H1 (cell line): ENCODE measurements around the gene UPK2. TPM values are rescaled to one million over a fixed set of nuclear protein-coding genes. Genes with fewer than 3 reads are reported as not detected.
"Not testable (repeated sequence)": the region's sequence is repeated elsewhere in the genome, so short reads cannot be mapped to it uniquely, and the experiment has no call there.

Source experiments
- CTCF ChIA-PET: fragments of 300-600 bp; sonication (Branson Sonifier 250); formaldehyde crosslinking; loops from one replicate; lab custom pipeline; 2021; ENCODE audit not compliant: partially characterized antibody; lab: Charles Lee
- POLR2A ChIA-PET: fragments of 300-600 bp; sonication (Branson Sonifier 250); formaldehyde crosslinking; loops from one replicate; lab custom pipeline; 2021; ENCODE audit warnings: inconsistent platforms; ENCODE audit not compliant: partially characterized antibody; lab: Charles Lee
- DNase-seq, 2 experiments: peaks; one replicate each; pipeline versions ENCODE4 v3.0.0 to v3.0.0-alpha.2; 2010 to 2022; ENCODE audit warnings: low spot score in 2 of 2, low read depth in 1 of 2, mixed read lengths in 1 of 2
- FAIRE-seq: peaks from 2 replicates; lab custom pipeline; 2011; peaks lifted over from hg19 to GRCh38; lab: Jason Lieb, UNC
- H2AFZ ChIP-seq: 2 replicates; pipeline ENCODE4 v1.8.1; 2012; ENCODE audit warnings: low read length, inconsistent platforms
- H2AK5ac ChIP-seq: 2 replicates; pipeline ENCODE4 v1.6.1; 2013; ENCODE audit warnings: low read depth, low read length
- H2BK120ac ChIP-seq: replicated peaks from 2 replicates; pipeline ENCODE3; 2013; ENCODE audit warnings: low read depth, low read length, inconsistent platforms
- H2BK12ac ChIP-seq: 2 replicates; pipeline ENCODE4 v1.6.1; 2013; ENCODE audit warnings: low read depth, low read length
- H2BK15ac ChIP-seq: 2 replicates; pipeline ENCODE4 v1.6.1; 2013; ENCODE audit warnings: low read length
- H2BK20ac ChIP-seq: 2 replicates; pipeline ENCODE4 v1.6.1; 2013; ENCODE audit warnings: low read length
- H2BK5ac ChIP-seq: 2 replicates; pipeline ENCODE4 v1.6.1; 2013; ENCODE audit warnings: low read depth, low read length
- H3K14ac ChIP-seq: 2 replicates; pipeline ENCODE4 v1.6.1; 2013; ENCODE audit warnings: inconsistent platforms; ENCODE audit not compliant: insufficient read length
- H3K18ac ChIP-seq: 2 replicates; pipeline ENCODE4 v1.6.1; 2013; ENCODE audit warnings: low read length; ENCODE audit errors: extremely low read depth
- H3K23ac ChIP-seq: 2 replicates; pipeline ENCODE4 v1.6.1; 2013; ENCODE audit warnings: inconsistent platforms; ENCODE audit not compliant: insufficient read length
- H3K23me2 ChIP-seq: 2 replicates; pipeline ENCODE4 v1.6.1; 2013; ENCODE audit warnings: low read depth, low read length
- H3K27ac ChIP-seq: 2 replicates; pipeline ENCODE4 v1.6.1; 2011; ENCODE audit warnings: low read depth, low read length, inconsistent platforms
- H3K27me3 ChIP-seq, 4 experiments: replicated peaks in 1 of 4; 1 replicate in 1 of 4; 2 replicates in 3 of 4; pipeline versions ENCODE4 v1.6.1 to v1.8.1; 2011 to 2013; ENCODE audit warnings: low read length in 3 of 4, mild to moderate bottlenecking in 3 of 4, inconsistent platforms in 2 of 4, mixed read lengths in 2 of 4, moderate library complexity in 1 of 4; ENCODE audit not compliant: control insufficient read depth in 3 of 4, insufficient read depth in 3 of 4; ENCODE audit errors: extremely low read depth in 1 of 4
- H3K36me3 ChIP-seq, 4 experiments: 2 replicates each; pipeline versions ENCODE4 v1.6.1 to v1.8.1; 2011 to 2013; ENCODE audit warnings: mild to moderate bottlenecking in 4 of 4, low read length in 3 of 4, moderate library complexity in 2 of 4, control low read depth in 1 of 4, inconsistent platforms in 1 of 4; ENCODE audit not compliant: insufficient read depth in 4 of 4, control insufficient read depth in 2 of 4
- H3K4ac ChIP-seq: replicated peaks from 2 replicates; pipeline ENCODE3; 2013; ENCODE audit warnings: low read length, low read depth, mixed read lengths, inconsistent platforms; ENCODE audit not compliant: insufficient read length
- H3K4me1 ChIP-seq, 4 experiments: replicated peaks in 1 of 4; 1 replicate in 1 of 4; 2 replicates in 3 of 4; pipeline versions ENCODE4 v1.6.1 to v1.8.1; 2011 to 2013; ENCODE audit warnings: low read length in 3 of 4, inconsistent platforms in 2 of 4, mixed read lengths in 1 of 4; ENCODE audit not compliant: insufficient read depth in 4 of 4, control insufficient read depth in 3 of 4
- H3K4me2 ChIP-seq, 2 experiments: 2 replicates each; pipeline versions ENCODE4 v1.6.1 to v1.8.1; 2011 to 2013; ENCODE audit warnings: low read depth in 2 of 2, low read length in 2 of 2, control low read depth in 1 of 2, inconsistent platforms in 1 of 2, mild to moderate bottlenecking in 1 of 2; ENCODE audit not compliant: insufficient read depth in 1 of 2
- H3K4me3 ChIP-seq, 4 experiments: fragments of 200-600, 300-600 bp in 1 of 4; sonication (generic), shearing (Covaris generic), sonication (Bioruptor Twin) in 1 of 4; 2 replicates each; pipeline versions ENCODE4 v1.5.1 to v1.8.1; 2011 to 2016; ENCODE audit warnings: low read length in 4 of 4, low read depth in 3 of 4, control low read depth in 2 of 4, inconsistent platforms in 2 of 4, mild to moderate bottlenecking in 2 of 4, mixed read lengths in 1 of 4, moderate library complexity in 1 of 4; ENCODE audit not compliant: insufficient read depth in 2 of 4; ENCODE audit errors: extremely low read depth in 1 of 4
- H3K56ac ChIP-seq: replicated peaks from 2 replicates; pipeline ENCODE3; 2013; ENCODE audit warnings: low read depth, mild to moderate bottlenecking, mixed read lengths, low read length, inconsistent platforms; ENCODE audit not compliant: insufficient read length
- H3K79me1 ChIP-seq: 2 replicates; pipeline ENCODE4 v1.6.1; 2013; ENCODE audit warnings: low read depth, low read length, control low read depth
- H3K79me2 ChIP-seq, 2 experiments: 2 replicates each; pipeline versions ENCODE4 v1.6.1 to v1.8.1; 2012 to 2013; ENCODE audit warnings: low read length in 2 of 2, mild to moderate bottlenecking in 2 of 2, inconsistent platforms in 1 of 2; ENCODE audit not compliant: insufficient read depth in 2 of 2, control insufficient read depth in 1 of 2
- H3K9ac ChIP-seq, 4 experiments: replicated peaks in 1 of 4; 1 replicate in 1 of 4; 2 replicates in 3 of 4; pipeline versions ENCODE4 v1.6.1 to v1.8.1; 2011 to 2013; ENCODE audit warnings: low read depth in 3 of 4, low read length in 3 of 4, control low read depth in 2 of 4, mild to moderate bottlenecking in 2 of 4, moderate library complexity in 2 of 4, inconsistent platforms in 1 of 4; ENCODE audit errors: extremely low read depth in 1 of 4
- H3K9me3 ChIP-seq, 2 experiments: 2 replicates each; pipeline versions ENCODE4 v1.6.1 to v1.8.1; 2012 to 2013; ENCODE audit warnings: mild to moderate bottlenecking in 2 of 2, moderate library complexity in 2 of 2, control low read depth in 1 of 2, inconsistent platforms in 1 of 2, low read depth in 1 of 2, low read length in 1 of 2, mixed read lengths in 1 of 2; ENCODE audit not compliant: insufficient read depth in 2 of 2
- H4K20me1 ChIP-seq, 2 experiments: replicated peaks in 1 of 2; 2 replicates each; pipeline versions ENCODE3 to v1.8.1; 2011 to 2013; ENCODE audit warnings: inconsistent platforms in 2 of 2, low read length in 2 of 2, mild to moderate bottlenecking in 1 of 2; ENCODE audit not compliant: insufficient read depth in 2 of 2, control insufficient read depth in 1 of 2
- H4K5ac ChIP-seq: 2 replicates; pipeline ENCODE4 v1.6.1; 2013; ENCODE audit warnings: low read length, low read depth, mixed read lengths, inconsistent platforms; ENCODE audit not compliant: insufficient read length
- H4K8ac ChIP-seq: 2 replicates; pipeline ENCODE4 v1.8.0; 2013; ENCODE audit warnings: mild to moderate bottlenecking, moderate library complexity, low read length, inconsistent platforms; ENCODE audit not compliant: insufficient read depth; ENCODE audit errors: extremely low read depth
- H4K91ac ChIP-seq: replicated peaks from 2 replicates; pipeline ENCODE3; 2013; ENCODE audit warnings: low read length, mixed read lengths, inconsistent platforms; ENCODE audit not compliant: insufficient read length
- WGBS, 2 experiments: shearing (Covaris generic) in 1 of 2; methylation state at CpG; one replicate each; pipeline versions ENCODE4 v1.1.6 to v1.1.7; 2013 to 2015; ENCODE audit warnings: low lambda C conversion rate in 2 of 2, mixed read lengths in 2 of 2, inconsistent platforms in 1 of 2, low coverage in 1 of 2, missing lambda C conversion rate in 1 of 2; ENCODE audit not compliant: insufficient replicate concordance in 2 of 2, insufficient coverage in 1 of 2, insufficient read length in 1 of 2; ENCODE audit errors: extremely low coverage in 1 of 2, missing lambda C conversion rate in 1 of 2; 5-methylcytosine and 5-hydroxymethylcytosine counted together
- polyA plus RNA-seq, 7 experiments: library from polyadenylated mRNA; depleted of rRNA in 3 of 7; stranded (reverse) in 5 of 7; unstranded in 2 of 7; fragments of >200 nt in 5 of 7; fragments of 200-250 nt in 2 of 7; gene quantifications; 1 replicate in 5 of 7; 2 replicates in 1 of 7; 4 replicates in 1 of 7; pipeline versions ENCODE4 v1.2.1 to v1.2.3, GENCODE V29; 2011 to 2013; ENCODE audit warnings: missing spikeins in 2 of 7, mixed read lengths in 2 of 7
- total RNA-seq: library from RNA; stranded (reverse); fragmentation: NEBNext Ultra II Directional; extraction: Animal tissue kit (Norgen Biotek cat#: 25700); gene quantifications from 2 replicates; pipeline ENCODE4 v1.2.1, GENCODE V29; 2021

Gene UPK2
- total and polyA plus RNA-seq, 2 of the 8 experiments (the other 6 are each of a cell fraction or from before 2014, with no cell fraction given), result 0.76 TPM; not detected in 1

GRCh38 chr11:118991486-118992038 is 35.5 kb downstream of the UPK2 start:
- H3K56ac ChIP-seq, H2AFZ ChIP-seq, H3K18ac ChIP-seq, H3K9me3 ChIP-seq, H3K9ac ChIP-seq, H4K20me1 ChIP-seq, FAIRE-seq, H3K23me2 ChIP-seq, H3K36me3 ChIP-seq, POLR2A ChIA-PET, H3K4me3 ChIP-seq, H4K91ac ChIP-seq, H3K4me1 ChIP-seq, H3K79me2 ChIP-seq, H2BK12ac ChIP-seq, H3K4me2 ChIP-seq, H2BK15ac ChIP-seq, H4K5ac ChIP-seq, H3K27me3 ChIP-seq, H2BK5ac ChIP-seq, H4K8ac ChIP-seq, H3K23ac ChIP-seq, DNase-seq, H3K14ac ChIP-seq, H3K27ac ChIP-seq, CTCF ChIA-PET, H2BK120ac ChIP-seq, H2BK20ac ChIP-seq, H2AK5ac ChIP-seq, H3K79me1 ChIP-seq, H3K4ac ChIP-seq: not testable (repeated sequence)
- 100% methylated on average over 3 of the region's 44 CpGs; no CpG with 5 or more reads in 1 of the 2 experiments for WGBS, 2 experiments
